HG02763 (cell line): Measurements from ENCODE around the gene POTEI.
A peak's percentile ranks its signal among the peaks of the same experiment; 100 is the strongest.
"Not testable (repeated sequence)": the region's sequence is repeated elsewhere in the genome, so short reads cannot be mapped to it uniquely, and the experiment has no call there.

Experiments used
- ATAC-seq: cut with Tn5 transposase; IDR thresholded peaks from one replicate; pipeline ENCODE4 v1.9.1; 2021; ENCODE audit warnings: mild to moderate bottlenecking, moderate library complexity; ENCODE audit not compliant: unreplicated experiment

POTEI gene

GRCh38 chr2:130491073-130491472 lies 18.1 kb downstream of the POTEI start:
- ATAC-seq = not testable (repeated sequence)

- not testable (repeated sequence) for ATAC-seq
Observed at GRCh38 chr2:130455413-130455812, 53.7 kb downstream of the POTEI start.

- ATAC-seq = not testable (repeated sequence)
Observed at GRCh38 chr2:130454712-130455083, 54.4 kb downstream of the POTEI start.

GRCh38 chr2:130453955-130454711 lies 55.0 kb downstream of the POTEI start:
- ATAC-seq = not testable (repeated sequence)

- ATAC-seq = not testable (repeated sequence)
Observed at GRCh38 chr2:130452897-130453296, 56.2 kb downstream of the POTEI start.

GRCh38 chr2:130451823-130452222 lies 57.3 kb downstream of the POTEI start:
- not testable (repeated sequence) for ATAC-seq

- ATAC-seq = not testable (repeated sequence)
Observed at GRCh38 chr2:130451278-130451677, 57.9 kb downstream of the POTEI start.

- ATAC-seq = not testable (repeated sequence)
Observed at GRCh38 chr2:130450366-130450765, 58.8 kb downstream of the POTEI start.

- peak; percentile 61 for ATAC-seq
Observed at GRCh38 chr2:130427631-130428030, 81.5 kb downstream of the POTEI start.

- ATAC-seq = not testable (repeated sequence)
Observed at GRCh38 chr2:130418845-130419244, 90.3 kb downstream of the POTEI start.

- ATAC-seq = not testable (repeated sequence)
Observed at GRCh38 chr2:130416693-130417092, 92.4 kb downstream of the POTEI start.
